Choroid plexus epithelial cell (primary cell): Measurements from ENCODE around the gene RARA.

Source experiments
- DNase-seq: peaks from one replicate; pipeline ENCODE4 v3.0.0-alpha.2; 2010; ENCODE audit warnings: low read depth
- H3K4me3 ChIP-seq: 2 replicates; pipeline ENCODE4 v1.5.1; 2011; ENCODE audit warnings: low read depth, mild to moderate bottlenecking, control low read depth, low read length, moderate library complexity
- TF ChIP-seq, protein P1 (sequence below): conservative IDR thresholded peaks from 2 replicates; pipeline ENCODE4 v1.5.1; 2011; ENCODE audit warnings: low read depth, mild to moderate bottlenecking, control low read depth, inconsistent platforms, low read length, moderate library complexity

The RARA gene

DNA sequence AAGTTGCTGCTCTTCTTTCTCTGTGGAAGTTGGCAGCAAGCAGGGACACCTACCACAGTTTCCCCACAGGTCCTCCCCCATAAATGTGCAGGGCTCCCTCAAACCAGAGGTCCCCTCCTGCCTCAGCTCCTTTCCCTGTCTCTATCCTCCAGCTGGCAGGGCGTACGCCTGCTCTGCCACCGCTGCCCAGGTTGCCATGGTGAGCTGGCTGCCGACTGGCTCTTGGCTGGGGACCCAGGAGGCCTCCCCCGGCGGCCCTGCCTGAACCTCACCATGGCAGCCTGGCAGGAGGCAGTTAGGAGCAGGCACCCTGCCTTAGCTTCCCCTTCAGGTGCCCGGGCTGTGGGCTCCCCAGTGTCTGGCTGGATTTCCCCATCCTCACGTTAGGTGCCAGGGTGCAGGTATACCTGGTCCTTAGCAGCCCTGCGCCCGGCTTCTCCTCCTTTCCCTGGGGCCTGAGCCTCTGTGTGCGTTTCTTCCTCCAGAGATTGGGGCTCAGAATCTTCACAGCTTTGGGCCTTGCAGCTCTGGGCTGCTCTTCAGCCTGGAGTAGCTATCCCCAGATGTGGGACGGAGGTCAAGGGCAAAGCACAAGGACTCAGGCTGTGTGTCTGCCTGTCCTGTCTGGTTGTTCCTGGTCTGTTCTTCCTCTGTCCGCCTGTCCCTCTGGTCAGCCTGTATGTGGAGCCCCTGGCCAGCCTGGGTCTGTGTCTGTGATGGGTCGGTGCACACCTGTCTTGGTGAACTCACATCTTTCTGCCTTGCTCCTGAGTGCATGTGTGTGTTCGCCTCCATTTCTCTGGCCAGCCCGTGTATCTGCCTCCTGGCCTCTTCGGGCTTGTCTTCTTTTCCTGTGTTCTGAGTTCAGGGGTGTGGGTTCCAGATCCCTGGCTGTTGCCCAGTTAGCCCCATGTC, 39.8 kb downstream of the RARA start:
- TF ChIP-seq, protein P1, sequence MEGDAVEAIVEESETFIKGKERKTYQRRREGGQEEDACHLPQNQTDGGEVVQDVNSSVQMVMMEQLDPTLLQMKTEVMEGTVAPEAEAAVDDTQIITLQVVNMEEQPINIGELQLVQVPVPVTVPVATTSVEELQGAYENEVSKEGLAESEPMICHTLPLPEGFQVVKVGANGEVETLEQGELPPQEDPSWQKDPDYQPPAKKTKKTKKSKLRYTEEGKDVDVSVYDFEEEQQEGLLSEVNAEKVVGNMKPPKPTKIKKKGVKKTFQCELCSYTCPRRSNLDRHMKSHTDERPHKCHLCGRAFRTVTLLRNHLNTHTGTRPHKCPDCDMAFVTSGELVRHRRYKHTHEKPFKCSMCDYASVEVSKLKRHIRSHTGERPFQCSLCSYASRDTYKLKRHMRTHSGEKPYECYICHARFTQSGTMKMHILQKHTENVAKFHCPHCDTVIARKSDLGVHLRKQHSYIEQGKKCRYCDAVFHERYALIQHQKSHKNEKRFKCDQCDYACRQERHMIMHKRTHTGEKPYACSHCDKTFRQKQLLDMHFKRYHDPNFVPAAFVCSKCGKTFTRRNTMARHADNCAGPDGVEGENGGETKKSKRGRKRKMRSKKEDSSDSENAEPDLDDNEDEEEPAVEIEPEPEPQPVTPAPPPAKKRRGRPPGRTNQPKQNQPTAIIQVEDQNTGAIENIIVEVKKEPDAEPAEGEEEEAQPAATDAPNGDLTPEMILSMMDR = no peak
- no peak overlapping the region for H3K4me3 ChIP-seq
- DNase-seq = no peak

DNA sequence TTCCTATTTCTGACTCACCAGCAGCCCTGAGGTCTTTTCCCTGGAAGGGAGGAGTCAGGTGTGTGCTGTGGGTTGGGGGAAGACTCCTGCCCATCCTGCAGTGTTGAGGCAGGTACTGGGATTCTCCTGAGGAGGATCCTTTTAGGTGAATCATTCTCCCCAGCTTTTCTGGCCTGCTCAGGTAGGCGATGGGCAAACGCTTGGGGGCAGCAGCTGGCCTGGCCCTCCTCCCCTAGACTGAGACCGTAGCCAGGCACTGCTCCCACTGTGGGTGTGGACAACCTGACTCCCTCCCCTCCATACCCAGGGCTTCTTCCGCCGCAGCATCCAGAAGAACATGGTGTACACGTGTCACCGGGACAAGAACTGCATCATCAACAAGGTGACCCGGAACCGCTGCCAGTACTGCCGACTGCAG, 40.5 kb downstream of the RARA start:
- TF ChIP-seq, protein P1 = no peak
- DNase-seq = no peak
- no peak overlapping the region for H3K4me3 ChIP-seq

DNA sequence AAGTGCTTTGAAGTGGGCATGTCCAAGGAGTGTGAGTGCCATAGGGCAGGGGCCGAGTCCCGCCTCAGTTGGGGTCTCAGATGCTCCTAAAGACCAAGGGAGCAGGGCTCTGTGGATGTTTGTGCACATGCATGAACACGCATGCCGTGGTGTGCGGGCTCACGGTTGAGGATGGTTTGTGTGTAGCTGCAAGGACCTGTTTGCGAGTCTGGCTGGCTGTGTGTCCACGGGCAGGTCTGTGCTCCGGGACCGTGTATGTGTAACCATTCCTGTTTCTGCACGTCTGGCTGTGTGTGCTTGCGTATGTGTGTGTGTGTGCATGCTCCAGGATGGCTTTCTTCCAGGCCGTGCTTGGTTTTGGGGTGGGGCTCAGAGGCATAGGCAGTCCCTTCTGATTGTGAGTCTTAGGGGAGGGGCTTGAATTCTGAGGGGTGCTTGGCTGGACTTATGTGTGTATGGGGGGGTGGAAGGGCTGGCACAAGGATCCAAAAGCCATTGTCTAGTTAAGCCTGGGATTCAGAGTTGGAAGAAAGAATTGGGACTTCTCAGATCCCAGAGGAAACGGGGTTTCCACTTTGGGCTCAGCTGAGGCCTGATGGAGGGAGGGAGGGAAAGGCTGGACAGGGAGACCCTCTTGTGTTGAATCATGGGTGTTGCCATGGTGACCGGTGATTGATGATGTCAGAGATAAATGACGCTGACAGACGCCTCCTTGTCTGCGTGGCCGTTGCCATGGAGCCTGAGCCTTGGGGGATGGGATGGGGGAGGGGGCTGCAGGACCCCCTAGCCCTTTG, 41.1 kb downstream of the RARA start:
- H3K4me3 ChIP-seq = no peak overlapping the region
- no peak for DNase-seq
- TF ChIP-seq, protein P1 = no peak

DNA sequence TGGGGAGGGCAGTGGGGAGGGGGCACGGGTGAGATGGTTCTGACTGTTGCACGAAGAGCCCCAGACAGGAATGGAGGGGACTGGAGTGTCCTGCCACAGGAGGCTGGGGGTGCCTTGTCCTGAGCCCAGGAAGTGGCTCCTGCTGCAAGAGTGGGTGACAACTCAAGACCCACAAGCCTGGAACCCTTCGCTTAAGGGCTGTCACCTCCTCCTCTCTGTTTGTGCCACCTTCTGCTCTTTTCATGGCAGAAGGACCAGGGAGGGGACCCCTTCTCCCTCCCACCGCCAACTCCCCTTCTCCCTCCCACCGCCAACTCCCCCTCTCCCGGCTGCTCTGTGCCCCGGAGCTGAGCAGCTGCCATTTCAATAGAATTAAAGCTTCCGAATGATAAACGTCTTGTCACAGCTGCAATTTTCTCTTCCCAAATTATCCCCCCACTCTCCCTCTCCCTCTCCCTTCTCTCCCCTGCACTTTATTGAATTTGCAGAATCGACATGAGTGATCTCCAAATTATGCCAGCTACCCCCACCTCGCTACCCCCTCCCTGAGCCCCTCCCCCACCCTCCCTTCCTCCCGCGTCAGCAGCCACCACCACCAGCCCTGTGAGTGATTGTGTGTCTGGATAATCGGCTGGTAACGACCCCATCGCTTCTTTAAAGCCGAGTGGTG, 41.8 kb downstream of the RARA start:
- DNase-seq = no peak
- TF ChIP-seq, protein P1 = no peak
- H3K4me3 ChIP-seq = no peak overlapping the region

DNA sequence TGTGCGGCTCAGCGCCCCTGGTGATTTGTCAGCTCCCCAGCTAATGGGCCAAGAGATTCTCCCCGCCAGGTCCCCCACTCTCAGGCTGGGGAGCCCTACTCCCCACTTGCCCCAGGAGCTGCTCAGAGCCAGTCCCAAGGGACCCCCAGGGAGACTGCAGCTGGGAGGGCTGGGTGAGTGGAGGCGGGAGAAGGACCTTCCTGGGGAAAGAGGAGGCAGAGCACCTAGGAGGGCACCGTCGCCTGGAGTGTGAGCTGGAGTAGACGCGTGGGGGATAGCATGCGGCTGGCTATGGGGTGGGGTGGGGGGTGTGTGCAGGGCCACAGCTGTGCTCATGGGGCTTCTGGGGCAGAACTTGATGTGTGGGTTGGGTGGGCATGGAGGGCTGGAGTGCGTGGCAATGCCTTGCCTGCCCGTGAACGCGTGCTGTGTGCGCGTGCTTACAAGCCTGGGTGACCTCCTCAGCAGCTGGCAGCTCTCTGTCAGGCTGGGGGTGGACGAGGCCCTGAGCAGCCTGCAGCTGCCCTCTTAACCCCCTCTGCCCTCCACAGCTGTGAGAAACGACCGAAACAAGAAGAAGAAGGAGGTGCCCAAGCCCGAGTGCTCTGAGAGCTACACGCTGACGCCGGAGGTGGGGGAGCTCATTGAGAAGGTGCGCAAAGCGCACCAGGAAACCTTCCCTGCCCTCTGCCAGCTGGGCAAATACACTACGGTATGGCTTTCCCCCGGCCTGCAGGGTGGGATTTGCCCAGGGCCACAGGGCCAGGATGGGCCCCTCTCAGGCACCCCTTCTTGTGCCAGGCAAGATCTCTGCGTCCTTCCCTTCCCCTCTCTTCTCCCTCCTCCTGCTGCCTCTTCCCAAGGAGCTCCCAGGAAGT, 42.6 kb downstream of the RARA start:
- no peak for DNase-seq
- TF ChIP-seq, protein P1 = no peak
- no peak overlapping the region for H3K4me3 ChIP-seq

DNA sequence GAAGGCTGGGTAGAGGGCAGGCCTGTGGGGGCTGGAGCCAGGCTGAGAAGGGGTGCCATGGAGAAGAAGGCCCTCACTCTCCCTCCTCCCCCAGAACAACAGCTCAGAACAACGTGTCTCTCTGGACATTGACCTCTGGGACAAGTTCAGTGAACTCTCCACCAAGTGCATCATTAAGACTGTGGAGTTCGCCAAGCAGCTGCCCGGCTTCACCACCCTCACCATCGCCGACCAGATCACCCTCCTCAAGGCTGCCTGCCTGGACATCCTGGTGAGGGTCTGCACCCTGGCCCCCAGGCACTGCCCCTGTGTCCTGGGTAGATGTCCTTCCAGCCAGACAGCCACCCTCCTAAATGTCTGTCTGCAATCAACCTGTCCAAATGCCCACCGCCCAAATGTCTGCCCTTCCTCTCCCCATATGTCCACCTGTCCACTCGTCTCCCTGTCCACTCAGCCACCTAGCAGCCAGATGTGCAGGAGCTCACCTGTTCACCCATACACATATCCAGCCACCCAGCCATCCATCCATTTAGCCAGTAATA, 43.3 kb downstream of the RARA start:
- H3K4me3 ChIP-seq = no peak overlapping the region
- DNase-seq = no peak
- TF ChIP-seq, protein P1 = no peak
